ENCODE measurements around the gene ZNF277. TPM values are rescaled to one million over a fixed set of nuclear protein-coding genes. Genes with fewer than 3 reads are reported as not detected.
A peak's percentile ranks its signal among the peaks of the same experiment; 100 is the strongest.

ZNF277 gene
- total and polyA plus RNA-seq, 4 donors: 7.8 to 23.5 (median 14.5) TPM

- TF ChIP-seq MAX (IDR thresholded peaks at IDR 0.05): peak; percentile 62
- TF ChIP-seq CTCF (IDR thresholded peaks at IDR 0.05; ENCODE audit: low read depth, low read length, missing input control): no peak
- TF ChIP-seq GABPA (IDR thresholded peaks at IDR 0.05 in 1 of 2, conservative IDR thresholded peaks at IDR 0.05 in 1 of 2): no peak
- peak; percentile 81 to 88 for TF ChIP-seq RXRA (IDR thresholded peaks at IDR 0.05)
- TF ChIP-seq SP1 (IDR thresholded peaks at IDR 0.05): peak; percentile 57
- no peak for TF ChIP-seq TAF1 (conservative IDR thresholded peaks at IDR 0.05)
- no peak for TF ChIP-seq FOXA2 (IDR thresholded peaks at IDR 0.05)
- peak; percentile 68 for TF ChIP-seq HNF4G (IDR thresholded peaks at IDR 0.05)
- peak; percentile 63 for TF ChIP-seq NR2F2 (IDR thresholded peaks at IDR 0.05)
Observed at GRCh38 chr7:112223310-112223709, 16.8 kb downstream of the ZNF277 start (continued).

GRCh38 chr7:112224186-112224585, 17.7 kb downstream of the ZNF277 start:
- no peaks in the 10 kb centered on the region for H3K27me3 ChIP-seq (ENCODE audit: control insufficient read depth in 4 of 4, insufficient read depth in 4 of 4, low read length in 3 of 4)
- no peak for TF ChIP-seq YY1 (IDR thresholded peaks at IDR 0.05)
- TF ChIP-seq HNF4A (conservative IDR thresholded peaks at IDR 0.05): peak in 1 of 2 donors; percentile 27
- no peak for TF ChIP-seq EGR1 (IDR thresholded peaks at IDR 0.05; ENCODE audit: low read depth in 2 of 2)
- no peak for TF ChIP-seq MAX (IDR thresholded peaks at IDR 0.05)
- no peak for TF ChIP-seq TAF1 (conservative IDR thresholded peaks at IDR 0.05)
- no peaks in the 10 kb centered on the region for H3K36me3 ChIP-seq (ENCODE audit: control insufficient read depth in 4 of 4, insufficient read depth in 3 of 4, low read depth in 1 of 4, low read length in 3 of 4)
- no peak for DNase-seq (ENCODE audit: low spot score)
- no peak overlapping the region for H3K9ac ChIP-seq (ENCODE audit: low read depth in 1 of 2, low read length in 2 of 2)
- no peaks in the 10 kb centered on the region for H3K9me3 ChIP-seq (ENCODE audit: control insufficient read depth in 4 of 4, low read length in 3 of 4)
- peak overlapping the region; percentile 58 to 73 for H3K27ac ChIP-seq (ENCODE audit: low read depth in 1 of 2, low read length in 2 of 2)
- WGBS: 41% methylated on average over 2 of the region's 2 CpGs
- H3K4me3 ChIP-seq (ENCODE audit: low read depth in 1 of 3, low read length in 3 of 3): no peak overlapping the region
- peaks cover 1 to 38% (median 12%) of the 10 kb centered on the region in 4 donors for H3K4me1 ChIP-seq (ENCODE audit: control insufficient read depth in 4 of 4, insufficient read depth in 4 of 4, low read length in 3 of 4)

- no peak overlapping the region for H3K4me3 ChIP-seq (ENCODE audit: low read depth in 1 of 3, low read length in 3 of 3)
- TF ChIP-seq ATF3 (IDR thresholded peaks at IDR 0.05): no peak
- TF ChIP-seq YY1 (IDR thresholded peaks at IDR 0.05): no peak
- no peak for TF ChIP-seq FOXA1 (IDR thresholded peaks at IDR 0.05)
- no peak for TF ChIP-seq ZBTB33 (IDR thresholded peaks at IDR 0.05)
- TF ChIP-seq RXRA (IDR thresholded peaks at IDR 0.05): no peak
- TF ChIP-seq GABPA (IDR thresholded peaks at IDR 0.05 in 1 of 2, conservative IDR thresholded peaks at IDR 0.05 in 1 of 2): no peak
- no peak for TF ChIP-seq TAF1 (conservative IDR thresholded peaks at IDR 0.05)
- TF ChIP-seq SP1 (IDR thresholded peaks at IDR 0.05): no peak
- no peaks in the 10 kb centered on the region for H3K9me3 ChIP-seq (ENCODE audit: control insufficient read depth in 4 of 4, low read length in 3 of 4)
- H3K27ac ChIP-seq (ENCODE audit: low read depth in 1 of 2, low read length in 2 of 2): no peak overlapping the region
- H3K36me3 ChIP-seq (ENCODE audit: control insufficient read depth in 4 of 4, insufficient read depth in 3 of 4, low read depth in 1 of 4, low read length in 3 of 4): no peaks in the 10 kb centered on the region
- DNase-seq (ENCODE audit: low spot score): no peak
- H3K27me3 ChIP-seq (ENCODE audit: control insufficient read depth in 4 of 4, insufficient read depth in 4 of 4, low read length in 3 of 4): no peaks in the 10 kb centered on the region
- H3K9ac ChIP-seq (ENCODE audit: low read depth in 1 of 2, low read length in 2 of 2): no peak overlapping the region
- H3K4me1 ChIP-seq (ENCODE audit: control insufficient read depth in 4 of 4, insufficient read depth in 4 of 4, low read length in 3 of 4): peaks cover 1 to 43% (median 12%) of the 10 kb centered on the region in 4 donors
Observed at GRCh38 chr7:112225006-112225405, 18.5 kb downstream of the ZNF277 start.
